Caco-2 (cell line): ENCODE data around the gene TMEM132D. TPM values are rescaled to one million over a fixed set of nuclear protein-coding genes. Genes with fewer than 3 reads are reported as not detected.

Experiments used
- BruUV-seq: library from RNA; stranded (reverse); fragments of 400-500 nt; replicated peaks from 2 replicates; lab custom pipeline; 2021; lab: Mats Ljungman, UMichigan
- CTCF ChIA-PET: fragments of 300-600 bp; sonication (Branson Sonifier 250); formaldehyde crosslinking; loops from one replicate; lab custom pipeline; 2022; ENCODE audit warnings: antibody characterized with exemption; lab: Charles Lee
- POLR2A ChIA-PET: fragments of 300-600 bp; sonication (Branson Sonifier 250); formaldehyde crosslinking; loops from one replicate; lab custom pipeline; 2022; ENCODE audit warnings: antibody characterized with exemption; lab: Charles Lee
- DNase-seq, 2 experiments: peaks; one replicate each; pipeline versions ENCODE4 v3.0.0 to v3.0.0-alpha.2; 2020 to 2022
- H3K27me3 ChIP-seq: replicated peaks from 2 replicates; pipeline ENCODE4 v1.6.0; 2011; ENCODE audit warnings: low read length; ENCODE audit not compliant: control insufficient read depth, insufficient read depth
- H3K36me3 ChIP-seq: 2 replicates; pipeline ENCODE4 v1.5.1; 2011; ENCODE audit warnings: low read length; ENCODE audit not compliant: control insufficient read depth, insufficient read depth
- H3K4me1 ChIP-seq: fragments of 250-450 bp; sonication (Bioruptor Pico); 2 replicates; pipeline ENCODE4 v1.5.1; 2020; ENCODE audit warnings: mild to moderate bottlenecking
- H3K4me3 ChIP-seq: 2 replicates; pipeline ENCODE4 v1.5.1; 2011; ENCODE audit warnings: low read depth, mild to moderate bottlenecking, control low read depth, low read length
- H3K9me3 ChIP-seq: fragments of 250-450 bp; sonication (Bioruptor Pico); 2 replicates; pipeline ENCODE4 v1.5.1; 2020; ENCODE audit warnings: mild to moderate bottlenecking, moderate library complexity
- H3K27ac Mint-ChIP-seq: one replicate; pipeline ENCODE4 v1.8.0; 2022; ENCODE audit warnings: mixed read lengths; ENCODE audit not compliant: unreplicated experiment
- H3K27me3 Mint-ChIP-seq: one replicate; pipeline ENCODE4 v1.8.0; 2022; ENCODE audit warnings: mixed read lengths; ENCODE audit not compliant: insufficient read depth, unreplicated experiment
- H3K36me3 Mint-ChIP-seq: one replicate; pipeline ENCODE4 v1.8.0; 2022; ENCODE audit warnings: mild to moderate bottlenecking, mixed read lengths; ENCODE audit not compliant: insufficient read depth, unreplicated experiment
- H3K4me1 Mint-ChIP-seq: one replicate; pipeline ENCODE4 v1.8.0; 2022; ENCODE audit warnings: low read depth, mixed read lengths; ENCODE audit not compliant: unreplicated experiment
- H3K4me3 Mint-ChIP-seq: one replicate; pipeline ENCODE4 v1.8.0; 2022; ENCODE audit warnings: mild to moderate bottlenecking, moderate library complexity, mixed read lengths; ENCODE audit not compliant: unreplicated experiment
- H3K9me3 Mint-ChIP-seq: one replicate; pipeline ENCODE4 v1.8.0; 2022; ENCODE audit warnings: mixed read lengths; ENCODE audit not compliant: unreplicated experiment
- intact Hi-C: fragments of 100-400 bp; cut with micrococcal nuclease; formaldehyde crosslinking; loops from one replicate; pipeline ENCODE4 v1.10.0; 2022; ENCODE audit not compliant: unreplicated experiment
- total RNA-seq: library from RNA; stranded (reverse); gene quantifications from 2 replicates; pipeline ENCODE4 v1.2.3, GENCODE V29; 2022
- TF ChIP-seq, protein P1 (sequence below), 2 experiments: fragments of 200-600 bp in 1 of 2; IDR thresholded peaks; 1 replicate in 1 of 2; 2 replicates in 1 of 2; pipeline versions ENCODE4 v1.5.1 to v1.8.0; 2011 to 2022; ENCODE audit warnings: antibody characterized with exemption in 1 of 2, control low read depth in 1 of 2, inconsistent platforms in 1 of 2, low read depth in 1 of 2, low read length in 1 of 2, mild to moderate bottlenecking in 1 of 2, moderate library complexity in 1 of 2; ENCODE audit not compliant: insufficient read depth in 1 of 2, severe bottlenecking in 1 of 2, unreplicated experiment in 1 of 2

Gene TMEM132D
- total RNA-seq, 1 experiment from 2014 or later: not detected

DNA sequence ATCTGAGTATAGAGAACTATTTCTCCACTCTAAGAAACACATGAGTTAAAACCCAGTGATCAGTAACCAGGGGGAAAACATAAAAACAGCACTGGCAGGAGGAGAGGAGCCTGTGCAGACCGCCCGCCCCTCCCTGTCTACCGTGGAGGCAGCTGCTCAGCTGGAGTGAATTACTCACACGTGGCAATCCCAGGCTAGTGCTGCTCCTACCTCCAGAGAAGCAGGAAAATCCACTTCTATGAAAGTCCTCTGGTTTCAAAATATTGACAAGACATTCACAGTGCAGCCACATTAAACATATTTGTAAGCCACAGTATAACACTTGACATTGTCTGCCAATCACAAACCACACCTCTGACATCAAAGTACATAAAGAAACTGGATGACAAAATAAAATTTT is 16.7 kb downstream of the TMEM132D start:
- Mint-ChIP-seq H3K4me1 (no peaks in the 10 kb centered on the region), H3K27me3 (no peaks in the 10 kb centered on the region), H3K9me3 (no peaks in the 10 kb centered on the region), H3K4me3 (no peak overlapping the region), H3K36me3 (no peaks in the 10 kb centered on the region), H3K27ac (no peak overlapping the region)
- no peak for DNase-seq
- Histone ChIP-seq H3K36me3 (no peaks in the 10 kb centered on the region), H3K9me3 (no peaks in the 10 kb centered on the region), H3K4me1 (no peaks in the 10 kb centered on the region), H3K4me3 (no peak overlapping the region), H3K27me3 (no peaks in the 10 kb centered on the region)
- ChIA-PET CTCF (no interaction called here), POLR2A (no interaction called here)
- TF ChIP-seq, protein P1, sequence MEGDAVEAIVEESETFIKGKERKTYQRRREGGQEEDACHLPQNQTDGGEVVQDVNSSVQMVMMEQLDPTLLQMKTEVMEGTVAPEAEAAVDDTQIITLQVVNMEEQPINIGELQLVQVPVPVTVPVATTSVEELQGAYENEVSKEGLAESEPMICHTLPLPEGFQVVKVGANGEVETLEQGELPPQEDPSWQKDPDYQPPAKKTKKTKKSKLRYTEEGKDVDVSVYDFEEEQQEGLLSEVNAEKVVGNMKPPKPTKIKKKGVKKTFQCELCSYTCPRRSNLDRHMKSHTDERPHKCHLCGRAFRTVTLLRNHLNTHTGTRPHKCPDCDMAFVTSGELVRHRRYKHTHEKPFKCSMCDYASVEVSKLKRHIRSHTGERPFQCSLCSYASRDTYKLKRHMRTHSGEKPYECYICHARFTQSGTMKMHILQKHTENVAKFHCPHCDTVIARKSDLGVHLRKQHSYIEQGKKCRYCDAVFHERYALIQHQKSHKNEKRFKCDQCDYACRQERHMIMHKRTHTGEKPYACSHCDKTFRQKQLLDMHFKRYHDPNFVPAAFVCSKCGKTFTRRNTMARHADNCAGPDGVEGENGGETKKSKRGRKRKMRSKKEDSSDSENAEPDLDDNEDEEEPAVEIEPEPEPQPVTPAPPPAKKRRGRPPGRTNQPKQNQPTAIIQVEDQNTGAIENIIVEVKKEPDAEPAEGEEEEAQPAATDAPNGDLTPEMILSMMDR (IDR thresholded peaks at IDR 0.05; ENCODE audit: insufficient read depth in 1 of 2, low read depth in 1 of 2, low read length in 1 of 2, severe bottlenecking in 1 of 2, unreplicated experiment in 1 of 2): no peak
- intact Hi-C loops: no loop called here
- no TSS peak for BruUV-seq

DNA sequence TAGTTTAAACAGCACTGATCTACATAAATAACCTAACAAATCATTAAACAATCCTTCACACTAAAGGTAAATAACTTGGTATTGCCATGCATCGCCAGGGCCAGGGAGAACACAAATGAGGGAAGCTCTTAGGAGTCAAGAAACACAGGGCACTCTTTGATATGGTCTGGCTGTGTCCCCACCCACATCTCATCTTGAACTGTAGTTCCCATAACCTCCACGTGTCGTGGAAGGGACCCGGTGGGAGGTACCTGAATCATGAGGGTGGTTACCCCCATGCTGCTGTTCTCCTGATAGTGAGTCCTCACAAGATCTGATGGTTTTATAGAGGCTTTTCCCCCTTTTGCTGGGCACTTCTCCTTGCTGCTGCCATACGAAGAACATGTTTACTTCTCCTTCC is 17.3 kb downstream of the TMEM132D start:
- H3K9me3 ChIP-seq: no peaks in the 10 kb centered on the region
- H3K27me3 Mint-ChIP-seq: no peaks in the 10 kb centered on the region
- H3K4me3 Mint-ChIP-seq: no peak overlapping the region
- no peaks in the 10 kb centered on the region for H3K27me3 ChIP-seq
- ChIA-PET POLR2A (no interaction called here), CTCF (no interaction called here)
- H3K36me3 Mint-ChIP-seq: no peaks in the 10 kb centered on the region
- H3K27ac Mint-ChIP-seq: no peak overlapping the region
- no peak for DNase-seq
- H3K4me1 Mint-ChIP-seq: no peaks in the 10 kb centered on the region
- no peak overlapping the region for H3K4me3 ChIP-seq
- TF ChIP-seq, protein P1 (IDR thresholded peaks at IDR 0.05; ENCODE audit: insufficient read depth in 1 of 2, low read depth in 1 of 2, low read length in 1 of 2, severe bottlenecking in 1 of 2, unreplicated experiment in 1 of 2): no peak
- intact Hi-C loops: no loop called here
- no peaks in the 10 kb centered on the region for H3K9me3 Mint-ChIP-seq
- BruUV-seq: no TSS peak
- no peaks in the 10 kb centered on the region for H3K36me3 ChIP-seq
- H3K4me1 ChIP-seq: no peaks in the 10 kb centered on the region

DNA sequence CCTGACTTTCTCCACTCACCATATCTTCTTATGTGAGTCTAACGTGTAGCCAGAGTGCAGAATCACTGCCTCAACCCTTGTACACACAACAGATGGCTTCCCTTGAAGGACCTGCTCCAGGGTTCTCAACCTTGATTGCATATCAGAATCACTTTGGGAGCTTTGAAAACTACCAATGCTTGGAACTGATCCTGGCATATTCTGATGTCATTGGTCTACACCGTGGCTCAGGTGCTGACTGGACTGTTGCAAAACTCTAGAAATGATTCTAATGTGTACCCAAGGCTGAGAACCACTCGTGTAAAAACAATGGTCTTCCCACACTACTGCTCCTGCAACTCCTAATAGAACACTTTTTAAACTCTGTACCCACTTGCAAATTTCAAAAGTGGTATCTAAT is 18.5 kb downstream of the TMEM132D start:
- no TSS peak for BruUV-seq
- no peak overlapping the region for H3K27ac Mint-ChIP-seq
- intact Hi-C loops: no loop called here
- Histone ChIP-seq H3K36me3 (no peaks in the 10 kb centered on the region), H3K9me3 (no peaks in the 10 kb centered on the region), H3K4me1 (no peaks in the 10 kb centered on the region), H3K4me3 (no peak overlapping the region), H3K27me3 (no peaks in the 10 kb centered on the region)
- no peaks in the 10 kb centered on the region for H3K4me1 Mint-ChIP-seq
- POLR2A ChIA-PET: no interaction called here
- TF ChIP-seq, protein P1 (IDR thresholded peaks at IDR 0.05; ENCODE audit: insufficient read depth in 1 of 2, low read depth in 1 of 2, low read length in 1 of 2, severe bottlenecking in 1 of 2, unreplicated experiment in 1 of 2): no peak
- no peaks in the 10 kb centered on the region for H3K9me3 Mint-ChIP-seq
- H3K27me3 Mint-ChIP-seq: no peaks in the 10 kb centered on the region
- no peak overlapping the region for H3K4me3 Mint-ChIP-seq
- DNase-seq: no peak
- CTCF ChIA-PET: no interaction called here
- H3K36me3 Mint-ChIP-seq: no peaks in the 10 kb centered on the region
